HG03442 (cell line): ENCODE data around the gene MATR3.
"Not testable (repeated sequence)": the region's sequence is repeated elsewhere in the genome, so short reads cannot be mapped to it uniquely, and the experiment has no call there.

Experiments
- ATAC-seq: cut with Tn5 transposase; IDR thresholded peaks from one replicate; pipeline ENCODE4 v1.9.1; 2021; ENCODE audit warnings: mild to moderate bottlenecking, moderate library complexity; ENCODE audit not compliant: unreplicated experiment

The MATR3 gene

DNA sequence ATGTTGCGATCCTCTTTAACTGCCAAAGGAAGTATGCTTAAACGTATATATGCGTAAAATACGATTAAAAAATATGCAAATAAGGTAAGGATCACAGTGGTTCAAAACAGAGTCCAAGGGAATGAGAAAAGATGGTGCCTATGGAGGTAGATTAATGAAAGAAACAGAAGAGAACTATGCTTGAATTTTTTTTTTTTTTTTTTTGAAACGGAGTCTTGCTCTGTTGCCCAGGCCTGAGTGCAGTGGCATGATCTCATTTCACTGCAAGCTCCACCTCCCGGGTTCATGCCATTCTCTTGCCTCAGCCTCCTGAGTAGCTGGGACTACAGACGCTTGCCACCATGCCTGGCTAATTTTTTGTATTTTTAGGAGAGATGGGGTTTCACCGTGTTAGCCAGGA, 51.9 kb downstream of the MATR3 start:
- not testable (repeated sequence) for ATAC-seq

DNA sequence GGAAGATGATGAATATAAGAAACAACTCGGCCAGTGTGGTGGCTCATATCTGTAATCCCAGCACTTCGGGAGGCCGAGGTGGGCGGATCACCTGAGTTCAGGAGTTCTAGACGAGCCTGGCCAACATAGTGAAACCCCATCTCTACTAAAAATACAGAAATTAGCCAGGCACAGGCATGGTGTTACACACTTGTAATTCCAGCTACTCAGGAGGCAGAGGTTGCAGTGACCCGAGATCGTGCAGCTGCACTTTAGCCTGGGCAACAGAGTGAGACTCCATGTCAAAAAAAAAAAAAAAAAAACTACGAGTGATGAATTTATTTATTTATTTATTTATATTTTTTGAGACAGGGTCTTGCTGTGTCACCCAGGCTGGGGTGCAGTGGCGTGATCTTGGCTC, 54.3 kb downstream of the MATR3 start:
- ATAC-seq, result not testable (repeated sequence)

DNA sequence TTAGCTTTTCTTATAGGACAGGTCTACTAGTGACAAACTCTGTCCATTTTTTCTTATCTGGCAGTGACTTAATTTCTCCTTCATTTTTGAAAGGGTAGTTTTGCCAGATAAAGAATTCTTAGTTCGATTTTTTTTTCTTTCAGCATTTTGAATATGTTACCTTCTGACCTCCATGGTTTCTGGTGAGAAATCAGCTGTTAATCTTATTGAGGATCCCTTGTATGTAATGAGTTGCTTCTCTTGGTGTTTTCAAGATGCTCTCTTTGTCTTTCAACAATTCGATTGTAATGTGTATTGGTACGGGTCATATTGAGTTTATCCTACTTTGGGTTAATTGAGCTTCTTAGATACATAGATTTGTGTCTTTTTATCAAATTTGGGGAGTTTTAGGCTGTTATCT, 60.6 kb downstream of the MATR3 start:
- no peak for ATAC-seq

DNA sequence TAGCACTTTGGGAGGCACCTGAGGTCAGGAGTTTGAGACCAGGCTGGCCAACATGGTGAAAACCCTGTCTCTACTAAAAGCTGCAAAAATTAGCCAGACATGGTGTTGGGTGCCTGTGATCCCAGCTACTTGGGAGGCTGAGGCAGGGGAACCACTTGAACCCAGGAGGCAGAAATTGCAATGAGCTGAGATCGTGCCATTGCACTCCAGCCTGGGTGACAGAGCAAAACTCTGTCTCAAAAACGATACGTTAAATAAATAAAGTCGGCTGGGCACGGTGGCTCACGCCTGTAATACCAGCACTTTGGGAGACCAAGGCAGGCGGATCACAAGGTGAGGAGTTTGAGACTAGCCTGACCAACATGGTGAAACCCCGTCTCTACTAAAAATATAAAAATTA, 62.4 kb downstream of the MATR3 start:
- not testable (repeated sequence) for ATAC-seq

DNA sequence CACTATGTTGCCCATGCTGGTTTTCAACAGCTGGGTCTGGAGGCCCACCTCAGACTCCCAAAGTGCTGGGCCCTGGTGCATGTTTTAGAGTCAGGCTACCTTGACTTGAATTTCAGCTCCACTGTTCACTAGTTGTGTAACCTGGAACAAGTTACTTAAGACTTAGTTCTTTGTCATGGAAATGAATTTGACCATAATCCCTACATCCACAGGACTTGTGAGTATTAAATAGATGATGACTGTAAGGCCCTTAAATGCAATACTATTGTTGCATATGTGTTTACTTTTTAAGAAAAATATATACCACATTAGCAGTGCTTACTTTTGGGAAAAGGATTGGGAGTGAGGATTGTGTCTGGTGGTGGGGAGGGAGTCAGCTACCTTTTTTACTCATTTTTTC, 64.5 kb downstream of the MATR3 start:
- ATAC-seq, result no peak

DNA sequence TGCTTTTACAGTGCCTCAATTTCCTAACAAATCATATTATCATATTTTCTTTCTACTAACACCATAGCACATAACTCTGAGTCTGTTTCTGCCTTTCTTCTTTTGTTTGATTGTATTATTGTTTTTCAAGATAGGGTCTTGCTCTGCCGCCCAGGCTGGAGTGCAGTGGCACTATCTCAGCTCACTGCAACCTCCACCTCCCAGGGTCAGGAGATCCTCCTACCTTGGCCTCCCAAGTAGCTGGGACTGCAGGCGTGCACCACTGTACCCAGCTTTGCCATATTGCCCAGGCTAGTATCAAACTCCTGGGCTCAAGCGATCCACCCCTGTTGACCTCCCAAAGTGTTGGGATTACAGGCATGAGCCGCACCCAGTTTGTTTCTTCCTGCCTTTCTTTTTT, 66.8 kb downstream of the MATR3 start:
- no peak for ATAC-seq

DNA sequence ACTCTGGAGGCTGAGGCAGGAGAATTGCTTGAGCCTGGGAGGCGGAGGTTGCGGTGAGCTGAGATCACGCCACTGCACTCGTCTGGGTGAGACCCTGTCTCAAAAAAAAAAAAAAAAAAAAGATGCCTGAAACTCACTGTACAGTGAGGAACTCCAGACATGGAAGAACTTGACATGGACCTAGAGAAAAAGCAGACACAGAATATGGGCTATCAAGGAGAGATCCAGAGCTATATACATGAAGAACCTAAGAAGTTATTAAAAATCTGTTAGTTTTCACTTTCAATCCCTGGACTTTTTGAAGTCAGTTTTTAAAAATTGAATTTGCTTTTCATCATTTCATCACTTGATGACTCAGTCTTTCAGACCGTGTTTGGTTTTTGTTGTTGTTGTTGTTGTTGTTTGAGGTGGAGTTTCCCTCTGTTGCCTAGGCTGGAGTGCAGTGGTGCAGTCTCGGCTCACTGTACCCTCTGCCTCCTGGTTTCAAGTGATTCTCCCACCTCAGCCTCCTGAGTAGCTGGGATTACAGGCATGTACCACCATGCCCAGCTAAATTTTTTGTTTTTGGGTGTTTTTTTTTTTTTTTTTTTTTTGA, 68.4 kb downstream of the MATR3 start:
- no peak for ATAC-seq

DNA sequence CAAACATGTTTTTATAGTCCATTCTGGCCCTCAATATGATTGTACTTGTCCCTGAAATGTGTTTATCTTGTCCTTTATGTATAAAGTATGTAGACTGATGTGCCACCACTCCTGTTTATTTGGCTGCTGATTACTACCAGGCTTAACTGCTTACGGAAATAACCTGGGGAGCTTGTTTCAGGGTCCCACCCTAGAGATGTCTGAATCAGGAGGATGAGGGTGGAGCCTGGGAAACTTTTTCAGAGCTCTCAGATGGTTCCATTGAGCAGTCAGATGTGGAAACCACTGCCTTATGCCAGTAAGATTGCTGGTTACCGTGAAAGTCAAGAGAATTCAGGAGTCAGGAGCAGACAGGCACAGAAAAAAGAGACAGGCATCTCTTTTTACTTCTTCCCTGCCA, 70.4 kb downstream of the MATR3 start:
- ATAC-seq, result no peak

DNA sequence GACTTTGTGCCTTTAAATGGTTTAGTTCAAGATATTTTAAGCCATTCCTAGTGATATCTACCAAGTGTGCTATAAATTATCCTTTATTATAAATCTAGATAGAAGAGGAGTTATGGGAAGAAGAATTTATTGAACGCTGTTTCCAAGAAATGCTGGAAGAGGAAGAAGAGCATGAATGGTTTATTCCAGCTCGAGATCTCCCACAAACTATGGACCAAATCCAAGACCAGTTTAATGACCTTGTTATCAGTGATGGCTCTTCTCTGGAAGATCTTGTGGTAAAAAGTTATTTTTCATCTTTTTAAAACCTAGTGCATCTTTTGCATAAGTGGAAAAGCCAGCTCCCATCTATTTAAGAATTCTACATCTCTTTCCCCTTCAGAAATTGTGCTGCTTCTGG, 70.9 kb downstream of the MATR3 start:
- no peak for ATAC-seq

DNA sequence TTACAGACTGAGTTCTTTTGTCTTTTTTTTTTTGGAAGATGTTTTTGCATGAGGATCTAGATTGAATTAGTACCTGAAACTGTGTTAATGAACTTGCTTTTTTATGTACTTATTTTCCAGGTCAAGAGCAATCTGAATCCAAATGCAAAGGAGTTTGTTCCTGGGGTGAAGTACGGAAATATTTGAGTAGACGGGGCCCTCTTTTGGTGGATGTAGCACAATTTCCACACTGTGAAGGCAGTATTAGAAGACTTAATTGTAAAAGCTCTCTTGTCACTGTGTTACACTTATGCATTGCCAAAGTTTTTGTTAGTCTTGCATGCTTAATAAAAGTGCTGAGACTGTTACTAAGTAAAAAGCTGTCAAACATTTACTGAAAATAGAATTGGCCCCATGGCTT, 75.1 kb downstream of the MATR3 start:
- ATAC-seq, result no peak

DNA sequence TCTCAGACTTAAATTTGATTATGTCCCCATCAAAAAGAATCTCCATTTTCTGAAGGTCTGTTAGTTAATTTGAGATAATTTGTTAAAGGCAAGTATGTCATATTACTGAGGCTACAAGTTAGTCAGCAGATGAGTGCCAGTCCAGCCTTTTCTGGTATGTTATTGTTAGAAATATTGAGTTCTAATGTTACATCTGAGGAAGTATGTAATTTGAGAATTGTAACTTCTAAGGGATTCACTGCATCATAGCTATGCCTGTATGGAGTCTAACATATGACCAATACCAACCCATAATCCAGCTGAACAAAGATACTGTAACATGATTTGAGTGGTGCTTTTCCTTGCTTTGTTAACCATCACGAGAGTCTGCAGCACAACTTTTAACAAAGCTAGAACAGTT, 75.6 kb downstream of the MATR3 start:
- ATAC-seq, result no peak

DNA sequence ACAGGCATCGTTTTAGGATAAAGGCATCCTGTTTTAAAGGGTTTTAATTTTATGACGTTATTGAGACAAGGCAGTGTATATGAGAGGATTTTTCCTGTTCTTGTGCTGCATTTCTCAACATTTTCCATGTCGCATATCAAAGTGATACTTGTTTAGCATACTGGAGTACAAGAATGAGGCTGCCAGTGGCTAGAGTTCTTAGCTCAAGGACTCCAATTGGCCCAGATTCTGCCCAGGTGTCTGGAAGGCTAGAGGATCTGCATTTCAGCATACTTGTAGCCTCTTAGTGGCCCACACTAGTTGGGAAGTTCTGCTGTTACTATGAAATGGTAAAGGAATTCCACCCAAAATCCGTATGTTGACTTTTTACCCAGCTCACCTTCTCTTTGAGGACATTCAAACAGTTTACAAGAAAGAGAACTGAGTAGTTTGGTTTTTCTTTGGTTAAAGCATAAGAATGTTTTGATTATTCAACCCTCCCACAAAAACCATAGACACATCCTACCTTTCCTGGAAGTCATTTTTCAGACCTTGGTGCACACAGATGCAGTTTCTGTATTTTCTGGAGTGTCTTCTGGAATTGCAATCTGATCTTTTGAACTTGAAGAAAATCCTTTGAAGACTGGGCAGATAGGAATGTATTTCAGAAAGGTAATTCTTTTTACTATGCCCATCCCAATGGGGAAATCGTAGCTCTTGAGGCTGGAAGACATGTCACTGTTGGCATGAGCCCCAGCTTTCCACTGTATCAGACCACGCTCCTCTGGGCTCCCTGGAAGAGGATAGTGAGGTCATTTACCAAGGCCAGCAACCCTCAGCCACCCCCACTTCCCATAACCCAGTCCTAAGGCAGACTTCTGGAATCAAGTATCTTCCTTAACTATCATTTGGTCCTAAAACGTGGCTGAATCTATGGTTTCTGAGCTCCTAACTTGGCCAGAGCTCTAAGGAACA, 78.2 kb downstream of the MATR3 start:
- ATAC-seq, result no peak

DNA sequence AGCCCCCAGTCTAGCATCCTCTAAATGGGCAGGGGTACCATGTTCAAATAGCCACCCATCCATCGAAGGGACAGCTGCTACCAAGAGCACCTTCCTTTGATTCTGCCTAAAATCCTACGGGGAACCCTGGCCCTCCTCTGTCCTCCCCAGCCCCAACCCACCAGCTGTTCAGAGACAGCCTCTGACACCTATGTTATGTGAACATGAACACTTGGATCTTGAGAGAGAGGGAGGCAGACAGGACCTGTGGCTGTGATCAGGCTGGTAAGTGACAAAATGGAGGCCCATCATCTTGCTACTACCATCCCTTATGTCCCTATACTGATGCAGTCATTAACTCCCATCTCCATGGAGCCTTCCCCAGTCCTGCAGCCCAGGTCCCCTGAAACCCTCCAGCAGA, 81.4 kb downstream of the MATR3 start:
- ATAC-seq, result no peak

DNA sequence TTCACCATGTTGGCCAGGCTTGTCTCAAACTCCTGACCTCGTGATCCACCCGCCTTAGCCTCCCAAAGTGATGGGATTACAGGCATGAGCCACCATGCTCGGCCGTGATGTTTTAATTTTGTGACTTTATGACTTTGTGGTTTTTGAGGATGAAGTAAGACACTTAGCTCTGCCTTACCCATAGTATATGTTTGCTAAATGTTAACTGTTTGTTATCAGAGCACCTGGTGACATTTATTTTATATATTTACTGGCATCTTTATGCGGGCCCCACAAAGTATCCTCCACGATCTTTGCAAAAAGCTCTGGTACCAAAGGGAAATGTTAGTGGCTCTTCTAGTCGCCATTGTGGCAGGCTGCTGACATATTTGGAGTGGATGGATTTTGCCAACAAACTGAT, 82.8 kb downstream of the MATR3 start:
- ATAC-seq, result no peak

DNA sequence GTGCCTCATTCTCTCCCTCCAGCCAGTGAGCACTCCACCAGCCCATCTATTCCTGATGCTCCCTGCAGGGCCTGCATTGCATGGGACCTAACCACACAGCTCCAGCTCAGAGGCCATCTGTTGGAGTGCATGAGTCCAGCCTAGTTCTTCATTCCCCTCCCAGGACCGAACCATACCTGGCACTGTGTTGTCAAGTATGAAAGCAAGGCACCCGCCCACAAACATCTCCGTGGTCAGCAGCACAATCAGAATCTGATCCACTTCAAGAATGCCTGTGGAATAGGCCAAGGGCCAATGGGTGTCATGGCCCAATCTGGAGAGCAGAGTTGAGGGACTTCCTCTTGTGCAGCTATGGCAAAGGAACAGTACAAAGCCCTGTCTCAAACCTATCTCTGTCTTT, 83.7 kb downstream of the MATR3 start:
- no peak for ATAC-seq

DNA sequence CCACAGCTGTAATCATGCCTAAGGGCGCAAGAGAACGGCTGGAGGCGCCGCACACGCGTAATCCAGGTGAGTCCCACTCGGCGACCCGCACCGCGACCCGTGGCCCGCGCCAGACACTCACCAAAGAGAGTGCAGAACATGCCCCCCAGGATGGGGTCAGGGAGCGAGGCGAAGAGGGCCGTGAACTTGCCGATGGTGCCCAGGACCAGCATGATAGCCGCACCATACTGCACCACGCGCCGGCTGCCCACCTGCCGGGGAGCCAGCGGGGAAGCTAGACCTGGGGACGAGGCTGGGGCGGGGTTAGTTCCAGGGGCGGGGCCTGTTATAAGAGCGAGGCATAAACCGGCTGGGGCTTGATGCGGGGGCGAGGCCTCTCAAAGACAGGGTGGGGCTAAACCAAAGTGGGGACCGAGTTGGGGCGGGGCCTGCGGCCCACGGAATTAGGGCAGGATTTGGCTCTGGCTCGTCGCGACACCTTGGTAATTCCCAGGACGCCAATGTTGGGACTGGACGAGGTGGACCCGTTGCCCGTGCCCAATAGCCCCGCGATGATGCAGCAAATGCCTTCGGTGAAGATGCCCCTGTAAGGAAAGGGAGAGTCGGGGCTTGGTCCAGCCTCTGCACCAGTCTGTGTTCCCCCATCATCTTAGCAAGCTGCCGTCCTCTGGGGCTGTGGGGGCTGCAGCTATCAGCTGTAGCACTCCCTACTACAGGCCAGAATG, 84.7 kb downstream of the MATR3 start:
- ATAC-seq, result no peak

DNA sequence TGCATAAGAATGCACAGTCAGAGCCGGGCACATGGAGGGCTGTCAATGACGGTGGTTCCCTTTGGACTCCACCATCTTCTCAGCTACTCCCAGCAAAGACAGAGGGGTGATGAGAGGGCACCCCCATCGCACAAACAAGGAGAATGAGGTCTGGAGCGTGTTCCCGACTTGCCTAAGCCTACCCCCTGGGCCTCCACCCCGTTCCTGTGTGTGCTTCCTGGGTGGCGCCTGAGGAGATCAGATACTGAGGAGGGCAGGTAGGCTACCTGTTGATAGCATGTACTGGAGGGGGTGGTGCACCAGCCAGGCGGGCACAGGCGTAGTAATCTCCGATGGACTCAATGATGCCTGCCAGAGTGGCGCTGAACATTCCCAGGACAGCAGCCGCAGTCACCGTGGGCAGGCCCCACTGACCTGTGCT, 85.4 kb downstream of the MATR3 start:
- ATAC-seq, result no peak

DNA sequence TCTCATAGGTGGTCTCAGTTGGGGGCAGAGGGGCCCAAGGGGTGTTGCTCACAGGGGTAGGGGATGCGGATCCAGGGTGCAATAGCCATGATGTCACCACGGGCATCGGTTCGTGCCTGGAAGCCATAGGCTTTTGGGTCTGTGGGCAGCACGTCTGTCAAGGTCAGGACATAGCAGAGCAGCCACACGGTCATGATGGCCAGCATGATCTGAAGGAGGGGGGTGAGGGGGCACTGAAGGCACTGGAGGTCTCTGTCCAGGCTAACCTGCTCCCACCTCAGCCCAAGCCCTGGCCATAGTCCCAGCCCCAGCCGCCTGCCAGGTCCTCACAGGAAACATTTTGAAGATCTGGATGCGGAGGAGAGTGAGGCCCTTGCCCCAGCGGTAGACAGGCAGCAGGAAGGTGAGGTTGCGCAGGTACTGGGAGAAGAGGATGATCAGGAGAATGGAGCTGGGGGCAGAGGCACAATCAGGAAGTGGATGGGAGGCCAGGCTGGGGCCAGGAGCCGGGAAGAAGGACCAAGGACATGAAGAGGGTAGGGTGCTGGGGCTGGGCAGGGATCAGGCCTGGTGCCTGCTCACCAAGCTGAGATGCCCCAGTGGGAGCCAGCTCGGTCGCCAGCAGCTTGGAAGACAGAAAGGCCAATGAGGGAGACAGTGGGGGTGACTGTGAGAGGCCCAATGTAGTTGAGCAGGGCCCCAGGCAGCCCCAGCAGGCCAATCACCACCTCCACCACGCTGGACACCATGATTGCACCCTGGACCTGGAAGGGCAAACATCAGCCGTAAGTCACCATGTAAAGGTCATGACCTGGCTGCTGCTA, 86.3 kb downstream of the MATR3 start:
- ATAC-seq, result no peak
